H1 (cell line): ENCODE results near the gene TSHZ2. TPM values are rescaled to one million over a fixed set of nuclear protein-coding genes. Genes with fewer than 3 reads are reported as not detected.

Experiments used
- CTCF ChIA-PET: fragments of 300-600 bp; sonication (Branson Sonifier 250); formaldehyde crosslinking; loops from one replicate; lab custom pipeline; 2021; ENCODE audit not compliant: partially characterized antibody; lab: Charles Lee
- POLR2A ChIA-PET: fragments of 300-600 bp; sonication (Branson Sonifier 250); formaldehyde crosslinking; loops from one replicate; lab custom pipeline; 2021; ENCODE audit warnings: inconsistent platforms; ENCODE audit not compliant: partially characterized antibody; lab: Charles Lee
- DNase-seq, 2 experiments: peaks; one replicate each; pipeline versions ENCODE4 v3.0.0 to v3.0.0-alpha.2; 2010 to 2022; ENCODE audit warnings: low spot score in 2 of 2, low read depth in 1 of 2, mixed read lengths in 1 of 2
- FAIRE-seq: peaks from 2 replicates; lab custom pipeline; 2011; peaks lifted over from hg19 to GRCh38; lab: Jason Lieb, UNC
- H2AFZ ChIP-seq: 2 replicates; pipeline ENCODE4 v1.8.1; 2012; ENCODE audit warnings: low read length, inconsistent platforms
- H2AK5ac ChIP-seq: 2 replicates; pipeline ENCODE4 v1.6.1; 2013; ENCODE audit warnings: low read depth, low read length
- H2BK120ac ChIP-seq: replicated peaks from 2 replicates; pipeline ENCODE3; 2013; ENCODE audit warnings: low read depth, low read length, inconsistent platforms
- H2BK12ac ChIP-seq: 2 replicates; pipeline ENCODE4 v1.6.1; 2013; ENCODE audit warnings: low read depth, low read length
- H2BK15ac ChIP-seq: 2 replicates; pipeline ENCODE4 v1.6.1; 2013; ENCODE audit warnings: low read length
- H2BK20ac ChIP-seq: 2 replicates; pipeline ENCODE4 v1.6.1; 2013; ENCODE audit warnings: low read length
- H2BK5ac ChIP-seq: 2 replicates; pipeline ENCODE4 v1.6.1; 2013; ENCODE audit warnings: low read depth, low read length
- H3K14ac ChIP-seq: 2 replicates; pipeline ENCODE4 v1.6.1; 2013; ENCODE audit warnings: inconsistent platforms; ENCODE audit not compliant: insufficient read length
- H3K18ac ChIP-seq: 2 replicates; pipeline ENCODE4 v1.6.1; 2013; ENCODE audit warnings: low read length; ENCODE audit errors: extremely low read depth
- H3K23ac ChIP-seq: 2 replicates; pipeline ENCODE4 v1.6.1; 2013; ENCODE audit warnings: inconsistent platforms; ENCODE audit not compliant: insufficient read length
- H3K23me2 ChIP-seq: 2 replicates; pipeline ENCODE4 v1.6.1; 2013; ENCODE audit warnings: low read depth, low read length
- H3K27ac ChIP-seq: 2 replicates; pipeline ENCODE4 v1.6.1; 2011; ENCODE audit warnings: low read depth, low read length, inconsistent platforms
- H3K27me3 ChIP-seq, 4 experiments: replicated peaks in 1 of 4; 1 replicate in 1 of 4; 2 replicates in 3 of 4; pipeline versions ENCODE4 v1.6.1 to v1.8.1; 2011 to 2013; ENCODE audit warnings: low read length in 3 of 4, mild to moderate bottlenecking in 3 of 4, inconsistent platforms in 2 of 4, mixed read lengths in 2 of 4, moderate library complexity in 1 of 4; ENCODE audit not compliant: control insufficient read depth in 3 of 4, insufficient read depth in 3 of 4; ENCODE audit errors: extremely low read depth in 1 of 4
- H3K36me3 ChIP-seq, 4 experiments: 2 replicates each; pipeline versions ENCODE4 v1.6.1 to v1.8.1; 2011 to 2013; ENCODE audit warnings: mild to moderate bottlenecking in 4 of 4, low read length in 3 of 4, moderate library complexity in 2 of 4, control low read depth in 1 of 4, inconsistent platforms in 1 of 4; ENCODE audit not compliant: insufficient read depth in 4 of 4, control insufficient read depth in 2 of 4
- H3K4ac ChIP-seq: replicated peaks from 2 replicates; pipeline ENCODE3; 2013; ENCODE audit warnings: low read length, low read depth, mixed read lengths, inconsistent platforms; ENCODE audit not compliant: insufficient read length
- H3K4me1 ChIP-seq, 4 experiments: replicated peaks in 1 of 4; 1 replicate in 1 of 4; 2 replicates in 3 of 4; pipeline versions ENCODE4 v1.6.1 to v1.8.1; 2011 to 2013; ENCODE audit warnings: low read length in 3 of 4, inconsistent platforms in 2 of 4, mixed read lengths in 1 of 4; ENCODE audit not compliant: insufficient read depth in 4 of 4, control insufficient read depth in 3 of 4
- H3K4me2 ChIP-seq, 2 experiments: 2 replicates each; pipeline versions ENCODE4 v1.6.1 to v1.8.1; 2011 to 2013; ENCODE audit warnings: low read depth in 2 of 2, low read length in 2 of 2, control low read depth in 1 of 2, inconsistent platforms in 1 of 2, mild to moderate bottlenecking in 1 of 2; ENCODE audit not compliant: insufficient read depth in 1 of 2
- H3K4me3 ChIP-seq, 4 experiments: fragments of 200-600, 300-600 bp in 1 of 4; sonication (generic), shearing (Covaris generic), sonication (Bioruptor Twin) in 1 of 4; 2 replicates each; pipeline versions ENCODE4 v1.5.1 to v1.8.1; 2011 to 2016; ENCODE audit warnings: low read length in 4 of 4, low read depth in 3 of 4, control low read depth in 2 of 4, inconsistent platforms in 2 of 4, mild to moderate bottlenecking in 2 of 4, mixed read lengths in 1 of 4, moderate library complexity in 1 of 4; ENCODE audit not compliant: insufficient read depth in 2 of 4; ENCODE audit errors: extremely low read depth in 1 of 4
- H3K56ac ChIP-seq: replicated peaks from 2 replicates; pipeline ENCODE3; 2013; ENCODE audit warnings: low read depth, mild to moderate bottlenecking, mixed read lengths, low read length, inconsistent platforms; ENCODE audit not compliant: insufficient read length
- H3K79me1 ChIP-seq: 2 replicates; pipeline ENCODE4 v1.6.1; 2013; ENCODE audit warnings: low read depth, low read length, control low read depth
- H3K79me2 ChIP-seq, 2 experiments: 2 replicates each; pipeline versions ENCODE4 v1.6.1 to v1.8.1; 2012 to 2013; ENCODE audit warnings: low read length in 2 of 2, mild to moderate bottlenecking in 2 of 2, inconsistent platforms in 1 of 2; ENCODE audit not compliant: insufficient read depth in 2 of 2, control insufficient read depth in 1 of 2
- H3K9ac ChIP-seq, 4 experiments: replicated peaks in 1 of 4; 1 replicate in 1 of 4; 2 replicates in 3 of 4; pipeline versions ENCODE4 v1.6.1 to v1.8.1; 2011 to 2013; ENCODE audit warnings: low read depth in 3 of 4, low read length in 3 of 4, control low read depth in 2 of 4, mild to moderate bottlenecking in 2 of 4, moderate library complexity in 2 of 4, inconsistent platforms in 1 of 4; ENCODE audit errors: extremely low read depth in 1 of 4
- H3K9me3 ChIP-seq, 2 experiments: 2 replicates each; pipeline versions ENCODE4 v1.6.1 to v1.8.1; 2012 to 2013; ENCODE audit warnings: mild to moderate bottlenecking in 2 of 2, moderate library complexity in 2 of 2, control low read depth in 1 of 2, inconsistent platforms in 1 of 2, low read depth in 1 of 2, low read length in 1 of 2, mixed read lengths in 1 of 2; ENCODE audit not compliant: insufficient read depth in 2 of 2
- H4K20me1 ChIP-seq, 2 experiments: replicated peaks in 1 of 2; 2 replicates each; pipeline versions ENCODE3 to v1.8.1; 2011 to 2013; ENCODE audit warnings: inconsistent platforms in 2 of 2, low read length in 2 of 2, mild to moderate bottlenecking in 1 of 2; ENCODE audit not compliant: insufficient read depth in 2 of 2, control insufficient read depth in 1 of 2
- H4K5ac ChIP-seq: 2 replicates; pipeline ENCODE4 v1.6.1; 2013; ENCODE audit warnings: low read length, low read depth, mixed read lengths, inconsistent platforms; ENCODE audit not compliant: insufficient read length
- H4K8ac ChIP-seq: 2 replicates; pipeline ENCODE4 v1.8.0; 2013; ENCODE audit warnings: mild to moderate bottlenecking, moderate library complexity, low read length, inconsistent platforms; ENCODE audit not compliant: insufficient read depth; ENCODE audit errors: extremely low read depth
- H4K91ac ChIP-seq: replicated peaks from 2 replicates; pipeline ENCODE3; 2013; ENCODE audit warnings: low read length, mixed read lengths, inconsistent platforms; ENCODE audit not compliant: insufficient read length
- BCL11A ChIP-seq, 2 experiments: IDR thresholded peaks; one replicate each; pipeline ENCODE4 v1.6.1; 2011; ENCODE audit warnings: low read depth in 2 of 2, low read length in 2 of 2, mild to moderate bottlenecking in 2 of 2
- CBX8 ChIP-seq: fragments of 300-800, 300-1000 bp; sonication (generic); IDR thresholded peaks from 2 replicates; pipeline ENCODE4 v1.7.1; 2016; ENCODE audit warnings: low read depth, low read length, borderline replicate concordance
- EGR1 ChIP-seq: IDR thresholded peaks from 2 replicates; pipeline ENCODE4 v1.6.1; 2011; ENCODE audit warnings: low read depth, low read length, borderline replicate concordance
- HDAC2 ChIP-seq, 2 experiments: fragments of 300-600 bp in 1 of 2; sonication (generic) in 1 of 2; IDR thresholded peaks; 2 replicates each; pipeline ENCODE4 v1.6.1; 2011 to 2012; ENCODE audit warnings: low read depth in 2 of 2, low read length in 2 of 2, mild to moderate bottlenecking in 2 of 2, moderate library complexity in 2 of 2, borderline replicate concordance in 1 of 2, inconsistent platforms in 1 of 2
- KDM4A ChIP-seq: IDR thresholded peaks from one replicate; pipeline ENCODE4 v1.7.1; 2012; ENCODE audit warnings: low read depth, mild to moderate bottlenecking, moderate library complexity, low read length, inconsistent platforms; ENCODE audit not compliant: severe bottlenecking
- RAD21 ChIP-seq, 2 experiments: IDR thresholded peaks in 1 of 2; conservative IDR thresholded peaks in 1 of 2; 2 replicates each; pipeline ENCODE4 v1.6.1; 2011; ENCODE audit warnings: low read depth in 2 of 2, low read length in 2 of 2, improper control_type of control experiment in 1 of 2, inconsistent platforms in 1 of 2, mild to moderate bottlenecking in 1 of 2, moderate library complexity in 1 of 2
- SP1 ChIP-seq: IDR thresholded peaks from 2 replicates; pipeline ENCODE4 v1.6.1; 2011; ENCODE audit warnings: low read depth, low read length
- SRF ChIP-seq: IDR thresholded peaks from 2 replicates; pipeline ENCODE4 v1.6.1; 2011; ENCODE audit warnings: mild to moderate bottlenecking, low read depth, low read length, moderate library complexity
- WGBS, 2 experiments: shearing (Covaris generic) in 1 of 2; methylation state at CpG; one replicate each; pipeline versions ENCODE4 v1.1.6 to v1.1.7; 2013 to 2015; ENCODE audit warnings: low lambda C conversion rate in 2 of 2, mixed read lengths in 2 of 2, inconsistent platforms in 1 of 2, low coverage in 1 of 2, missing lambda C conversion rate in 1 of 2; ENCODE audit not compliant: insufficient replicate concordance in 2 of 2, insufficient coverage in 1 of 2, insufficient read length in 1 of 2; ENCODE audit errors: extremely low coverage in 1 of 2, missing lambda C conversion rate in 1 of 2; 5-methylcytosine and 5-hydroxymethylcytosine counted together
- polyA plus RNA-seq, 7 experiments: library from polyadenylated mRNA; depleted of rRNA in 3 of 7; stranded (reverse) in 5 of 7; unstranded in 2 of 7; fragments of >200 nt in 5 of 7; fragments of 200-250 nt in 2 of 7; gene quantifications; 1 replicate in 5 of 7; 2 replicates in 1 of 7; 4 replicates in 1 of 7; pipeline versions ENCODE4 v1.2.1 to v1.2.3, GENCODE V29; 2011 to 2013; ENCODE audit warnings: missing spikeins in 2 of 7, mixed read lengths in 2 of 7
- total RNA-seq: library from RNA; stranded (reverse); fragmentation: NEBNext Ultra II Directional; extraction: Animal tissue kit (Norgen Biotek cat#: 25700); gene quantifications from 2 replicates; pipeline ENCODE4 v1.2.1, GENCODE V29; 2021

The TSHZ2 gene
- total and polyA plus RNA-seq, 2 of the 8 experiments (the other 6 are each of a cell fraction or from before 2014, with no cell fraction given): 0.14 to 0.30 TPM

DNA sequence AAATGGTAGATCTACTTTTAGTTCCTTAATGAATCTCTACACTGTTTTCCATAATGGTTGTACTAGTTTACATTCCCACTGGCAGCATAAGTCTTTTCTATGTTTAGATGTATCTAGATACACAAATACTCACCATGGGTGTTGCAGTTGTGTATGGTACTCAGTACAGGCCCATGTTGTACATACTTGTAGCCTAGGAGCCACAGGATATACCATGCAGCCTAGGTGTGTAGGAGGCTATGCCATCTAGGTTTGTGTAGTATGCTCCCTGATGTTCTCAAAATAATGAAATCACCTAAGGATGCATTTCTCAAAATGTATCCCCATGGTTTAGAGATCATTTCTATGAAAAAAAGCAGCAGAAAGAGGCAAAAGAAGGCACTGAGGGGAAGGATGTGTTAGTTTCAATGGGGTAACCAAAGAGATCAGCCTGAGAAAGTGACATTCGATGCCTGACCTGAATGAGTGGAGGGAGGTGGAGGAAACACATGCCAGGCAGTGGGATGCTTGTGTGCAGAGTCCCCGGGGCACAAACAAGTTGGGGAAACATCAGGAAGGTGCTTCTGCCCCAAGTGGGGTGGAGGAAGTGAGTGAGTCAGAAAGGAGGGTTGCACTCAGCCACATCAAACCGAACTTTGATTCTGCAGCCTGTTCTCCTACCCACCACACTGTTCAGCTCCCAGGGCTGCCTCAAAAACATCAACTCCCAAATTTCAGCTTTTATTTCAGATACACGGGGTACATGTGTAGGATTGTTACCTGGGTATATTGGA, 430.3 kb downstream of the TSHZ2 start:
- 84% methylated on average over 4 of the region's 4 CpGs; no CpG with 5 or more reads in 1 of the 2 experiments for WGBS, 2 experiments
- H2BK12ac ChIP-seq: no peak overlapping the region
- H3K27ac ChIP-seq: no peak overlapping the region
- no peak for DNase-seq
- H3K79me2 ChIP-seq: no peaks in the 10 kb centered on the region
- no peak overlapping the region for H3K4me2 ChIP-seq
- H3K14ac ChIP-seq: no peak overlapping the region
- H2BK120ac ChIP-seq: no peak overlapping the region
- H3K9me3 ChIP-seq: no peaks in the 10 kb centered on the region
- no peaks in the 10 kb centered on the region for H3K4me1 ChIP-seq
- no peak for FAIRE-seq
- TF ChIP-seq HDAC2 (IDR thresholded peaks at IDR 0.05; ENCODE audit: borderline replicate concordance in 1 of 2, low read depth in 2 of 2, low read length in 2 of 2): no peak
- TF ChIP-seq KDM4A: no peak
- TF ChIP-seq EGR1: no peak
- no peak for TF ChIP-seq CBX8
- TF ChIP-seq BCL11A (IDR thresholded peaks at IDR 0.05; ENCODE audit: low read depth in 2 of 2, low read length in 2 of 2): no peak
- TF ChIP-seq SRF: no peak
- TF ChIP-seq RAD21 (IDR thresholded peaks at IDR 0.05 in 1 of 2, conservative IDR thresholded peaks at IDR 0.05 in 1 of 2; ENCODE audit: low read depth in 2 of 2, low read length in 2 of 2): no peak
- no peak for TF ChIP-seq SP1
- no peak overlapping the region for H2AK5ac ChIP-seq
- POLR2A ChIA-PET: no interaction called here
- no peaks in the 10 kb centered on the region for H3K36me3 ChIP-seq
- no peak overlapping the region for H2BK20ac ChIP-seq
- H3K9ac ChIP-seq: no peak overlapping the region
- no peak overlapping the region for H3K18ac ChIP-seq
- no peak overlapping the region for H3K23ac ChIP-seq
- no peak overlapping the region for H3K56ac ChIP-seq
- no peak overlapping the region for H3K4me3 ChIP-seq
- H3K27me3 ChIP-seq: no peaks in the 10 kb centered on the region
- H2BK15ac ChIP-seq: no peak overlapping the region
- no peaks in the 10 kb centered on the region for H4K20me1 ChIP-seq
- H2BK5ac ChIP-seq: no peak overlapping the region
- H4K91ac ChIP-seq: no peak overlapping the region
- H3K23me2 ChIP-seq: no peaks in the 10 kb centered on the region; the same call in 1 of the 2 replicates
- H3K79me1 ChIP-seq: no peaks in the 10 kb centered on the region
- CTCF ChIA-PET: interaction anchor here (1.2 kb wide), 1 partner anchor 145 kb away, joined by 3 read pairs; no protein-coding TSS in a partner anchor
- no peak overlapping the region for H2AFZ ChIP-seq
- no peak overlapping the region for H3K4ac ChIP-seq
- H4K8ac ChIP-seq: no peak overlapping the region
- no peak overlapping the region for H4K5ac ChIP-seq
